Right ventricle myocardium superior (tissue), 1 donor: Measurements from ENCODE around the gene MYL6B. TPM values are rescaled to one million over a fixed set of nuclear protein-coding genes. Genes with fewer than 3 reads are reported as not detected.
"Not testable (repeated sequence)": the region's sequence is repeated elsewhere in the genome, so short reads cannot be mapped to it uniquely, and the experiment has no call there.

ENCODE experiments used
- ATAC-seq: fragments of 200-7000 bp; cut with Tn5 transposase; one replicate; pipeline ENCODE4 v1.9.1; 2020; ENCODE audit warnings: mild to moderate bottlenecking; ENCODE audit not compliant: poor library complexity
- DNase-seq: peaks from one replicate; pipeline ENCODE4 v3.0.0-alpha.2; 2020
- intact Hi-C: fragments of 100-400 bp; cut with DNase I; formaldehyde crosslinking; loops from one replicate; pipeline ENCODE4 v1.11.2; 2022
- long read RNA-seq: library from polyadenylated mRNA; unstranded; transcript quantifications from one replicate; pipeline ENCODE4 v2.0.0, GENCODE V29; 2021
- total RNA-seq: library from RNA; stranded (reverse); fragmentation: NEBNext Ultra II Directional; extraction: Animal tissue kit (Norgen Biotek cat#: 25700); gene quantifications from one replicate; pipeline ENCODE4 v1.2.1, GENCODE V29; 2021
- donor health status: DM: no; HTN: yes; CAD: no; lungs with severe emphysema.

The MYL6B gene
- 42.7 TPM for total RNA-seq
- long read RNA-seq, partial matches to known transcripts, result 0 of 14 reads
- long read RNA-seq, other reads (novel, unspliced or antisense), result 12 of 14 reads

- ATAC-seq, result peak; percentile 97
- DNase-seq, result peak; percentile 97
- intact Hi-C loops, result no loop called here
Measured at GRCh38 chr12:56152132-56152755, at the start of gene MYL6B. TSS of gene MYL6B (plus strand) at chr12:56152587. CDS start at chr12:56153919, 1,332 bp downstream.

GRCh38 chr12:56102683-56103065 is 49.7 kb upstream of the MYL6B start:
- intact Hi-C loops, result no loop called here
- ATAC-seq, result no peak
- DNase-seq, result no peak

GRCh38 chr12:56103066-56103711 is 49.2 kb upstream of the MYL6B start:
- no peak for ATAC-seq
- intact Hi-C loops, result no loop called here

GRCh38 chr12:56103823-56104108 is 48.6 kb upstream of the MYL6B start:
- intact Hi-C loops, result no loop called here
- DNase-seq (no peak), ATAC-seq (no peak)

More at GRCh38 chr12:56103066-56103711, 49.2 kb upstream of the MYL6B start:
- DNase-seq, result no peak

GRCh38 chr12:56104109-56104814 is 48.1 kb upstream of the MYL6B start, which contains the start of gene PA2G4:
TSS of gene PA2G4 (plus strand) at chr12:56104559. CDS start at chr12:56104738, 179 bp downstream.
- intact Hi-C loops, result no loop called here
- DNase-seq (peak; percentile 98), ATAC-seq (peak; percentile 98)

GRCh38 chr12:56104815-56105608 is 47.4 kb upstream of the MYL6B start:
- peak; percentile 64 for DNase-seq
- intact Hi-C loops, result no loop called here
- peak; percentile 28 for ATAC-seq

GRCh38 chr12:56105609-56105902 is 46.8 kb upstream of the MYL6B start:
- no peak for ATAC-seq
- DNase-seq, result no peak
- intact Hi-C loops, result no loop called here

- intact Hi-C loops, result no loop called here
- DNase-seq, result no peak
- ATAC-seq, result no peak
Measured at GRCh38 chr12:56107242-56107641, 45.1 kb upstream of the MYL6B start.

- DNase-seq (no peak), ATAC-seq (no peak)
- intact Hi-C loops, result no loop called here
Measured at GRCh38 chr12:56110571-56110970, 41.8 kb upstream of the MYL6B start.

- ATAC-seq (no peak), DNase-seq (no peak)
- intact Hi-C loops, result no loop called here
Measured at GRCh38 chr12:56114084-56114483, 38.3 kb upstream of the MYL6B start.

GRCh38 chr12:56115329-56115728 is 37.1 kb upstream of the MYL6B start:
- ATAC-seq (no peak), DNase-seq (no peak)
- intact Hi-C loops, result loop anchor here (5.0 kb wide), 1 partner anchor 42 kb away; the partner anchor contains the start of gene MYL6

- intact Hi-C loops, result loop anchor here (5.0 kb wide), 1 partner anchor 41 kb away; the partner anchor contains the start of gene MYL6
- ATAC-seq (peak; percentile 81), DNase-seq (peak; percentile 97)
Measured at GRCh38 chr12:56116267-56117081, 35.9 kb upstream of the MYL6B start, which contains the start of gene RPL41. TSS of gene RPL41 (plus strand) at chr12:56116633.

GRCh38 chr12:56117082-56117706 is 35.2 kb upstream of the MYL6B start:
- intact Hi-C loops, result loop anchor here (5.0 kb wide), 1 partner anchor 40 kb away; the partner anchor contains the start of gene MYL6
- DNase-seq, ATAC-seq: not testable (repeated sequence)

- peak; percentile 84 for ATAC-seq
- peak; percentile 98 for DNase-seq
- intact Hi-C loops, result loop anchor here (2.0 to 5.0 kb wide), 3 partner anchors 39 to 105 kb away; partner anchors contain the start of genes MYL6 and SMARCC2
Measured at GRCh38 chr12:56117778-56118687, 34.4 kb upstream of the MYL6B start, which contains the start of gene ZC3H10. TSS of gene ZC3H10 (plus strand) at chr12:56118266. CDS start at chr12:56120563, 2,297 bp downstream.

GRCh38 chr12:56118688-56119357 is 33.6 kb upstream of the MYL6B start:
- no peak for DNase-seq
- ATAC-seq, result no peak
- intact Hi-C loops, result loop anchor here (2.0 to 5.0 kb wide), 3 partner anchors 38 to 104 kb away; partner anchors contain the start of genes MYL6 and SMARCC2

- ATAC-seq (peak; percentile 51), DNase-seq (peak; percentile 65)
- intact Hi-C loops, result loop anchor here (2.0 to 5.0 kb wide), 3 partner anchors 38 to 103 kb away; partner anchors contain the start of genes MYL6 and SMARCC2
Measured at GRCh38 chr12:56119361-56119796, 33.0 kb upstream of the MYL6B start.
